Ishikawa (cell line): ENCODE results near the gene IGFN1.

Source experiments
- CEBPB ChIP-seq: IDR thresholded peaks from 2 replicates; pipeline ENCODE4 v1.6.1; 2012
- CREB1 ChIP-seq: IDR thresholded peaks from 2 replicates; pipeline ENCODE4 v1.6.1; 2012; ENCODE audit warnings: low read depth
- EP300 ChIP-seq: IDR thresholded peaks from 2 replicates; pipeline ENCODE4 v1.6.1; 2012; ENCODE audit warnings: borderline replicate concordance
- MAX ChIP-seq: IDR thresholded peaks from 2 replicates; pipeline ENCODE4 v1.6.1; 2012
- TAF1 ChIP-seq: IDR thresholded peaks from 2 replicates; pipeline ENCODE4 v1.6.1; 2012; ENCODE audit warnings: low read depth, mild to moderate bottlenecking
- YY1 ChIP-seq: IDR thresholded peaks from 2 replicates; pipeline ENCODE4 v1.6.1; 2012; ENCODE audit warnings: low read depth

- TF ChIP-seq TAF1 (no peak), CEBPB (no peak), EP300 (no peak), MAX (no peak), YY1 (no peak), CREB1 (no peak)
Measured at GRCh38 chr1:201262963-201263608, 72.5 kb downstream of the IGFN1 start.
